Measurements from ENCODE around the gene LRMDA. TPM values are rescaled to one million over a fixed set of nuclear protein-coding genes. Genes with fewer than 3 reads are reported as not detected.

The LRMDA gene
- total RNA-seq, 1 donor from 2014 or later, result 4.5 TPM

GRCh38 chr10:75922435-75922834, 491.0 kb downstream of the LRMDA start:
- FAIRE-seq, result no peak

GRCh38 chr10:75924309-75924902, 493.0 kb downstream of the LRMDA start:
- FAIRE-seq (no peak), DNase-seq (ENCODE audit: low spot score in 2 of 2) (no peak)

More at GRCh38 chr10:75922435-75922834, 491.0 kb downstream of the LRMDA start:
- no peak for DNase-seq (ENCODE audit: low spot score in 2 of 2)

- DNase-seq (ENCODE audit: low spot score in 2 of 2) (no peak), FAIRE-seq (no peak)
Measured at GRCh38 chr10:75925999-75926398, 494.6 kb downstream of the LRMDA start.

- FAIRE-seq, result no peak
- DNase-seq (ENCODE audit: low spot score in 2 of 2), result peak in 1 of 2 donors; percentile 24
Measured at GRCh38 chr10:75926763-75927162, 495.3 kb downstream of the LRMDA start.

GRCh38 chr10:75928231-75928630, 496.8 kb downstream of the LRMDA start:
- FAIRE-seq (no peak), DNase-seq (ENCODE audit: low spot score in 2 of 2) (no peak)

GRCh38 chr10:75929630-75930161, 498.3 kb downstream of the LRMDA start:
- FAIRE-seq, result no peak
- no peak for DNase-seq (ENCODE audit: low spot score in 2 of 2)

GRCh38 chr10:75932921-75933320, 501.5 kb downstream of the LRMDA start:
- DNase-seq (ENCODE audit: low spot score in 2 of 2) (no peak), FAIRE-seq (no peak)

GRCh38 chr10:75935240-75935639, 503.8 kb downstream of the LRMDA start:
- DNase-seq (ENCODE audit: low spot score in 2 of 2), result no peak
- no peak for FAIRE-seq

- DNase-seq (ENCODE audit: low spot score in 2 of 2), result no peak
- no peak for FAIRE-seq
Measured at GRCh38 chr10:75935650-75936400, 504.4 kb downstream of the LRMDA start.

- DNase-seq (ENCODE audit: low spot score in 2 of 2), result no peak
- FAIRE-seq, result no peak
Measured at GRCh38 chr10:75936841-75937240, 505.4 kb downstream of the LRMDA start.

GRCh38 chr10:75937823-75938222, 506.4 kb downstream of the LRMDA start:
- FAIRE-seq, result no peak
- DNase-seq (ENCODE audit: low spot score in 2 of 2), result no peak

- FAIRE-seq (no peak), DNase-seq (ENCODE audit: low spot score in 2 of 2) (no peak)
Measured at GRCh38 chr10:75938380-75939122, 507.1 kb downstream of the LRMDA start.

GRCh38 chr10:75939541-75939940, 508.1 kb downstream of the LRMDA start:
- FAIRE-seq (no peak), DNase-seq (ENCODE audit: low spot score in 2 of 2) (no peak)

- no peak for FAIRE-seq
- DNase-seq (ENCODE audit: low spot score in 2 of 2), result no peak
Measured at GRCh38 chr10:75940742-75941141, 509.3 kb downstream of the LRMDA start.

GRCh38 chr10:75941223-75941801, 509.9 kb downstream of the LRMDA start:
- FAIRE-seq (no peak), DNase-seq (ENCODE audit: low spot score in 2 of 2) (no peak)

GRCh38 chr10:75944061-75944460, 512.6 kb downstream of the LRMDA start:
- FAIRE-seq (no peak), DNase-seq (ENCODE audit: low spot score in 2 of 2) (no peak)

GRCh38 chr10:75948583-75948982, 517.2 kb downstream of the LRMDA start:
- FAIRE-seq, result no peak
- DNase-seq (ENCODE audit: low spot score in 2 of 2), result no peak

GRCh38 chr10:75950307-75950706, 518.9 kb downstream of the LRMDA start:
- no peak for FAIRE-seq

GRCh38 chr10:75950997-75951589, 519.7 kb downstream of the LRMDA start:
- DNase-seq (ENCODE audit: low spot score in 2 of 2) (no peak), FAIRE-seq (no peak)

More at GRCh38 chr10:75950307-75950706, 518.9 kb downstream of the LRMDA start:
- DNase-seq (ENCODE audit: low spot score in 2 of 2), result no peak

- DNase-seq (ENCODE audit: low spot score in 2 of 2) (no peak), FAIRE-seq (no peak)
Measured at GRCh38 chr10:75951627-75952026, 520.2 kb downstream of the LRMDA start.
